ENCODE data around the gene GPRIN3.

The GPRIN3 gene

DNA sequence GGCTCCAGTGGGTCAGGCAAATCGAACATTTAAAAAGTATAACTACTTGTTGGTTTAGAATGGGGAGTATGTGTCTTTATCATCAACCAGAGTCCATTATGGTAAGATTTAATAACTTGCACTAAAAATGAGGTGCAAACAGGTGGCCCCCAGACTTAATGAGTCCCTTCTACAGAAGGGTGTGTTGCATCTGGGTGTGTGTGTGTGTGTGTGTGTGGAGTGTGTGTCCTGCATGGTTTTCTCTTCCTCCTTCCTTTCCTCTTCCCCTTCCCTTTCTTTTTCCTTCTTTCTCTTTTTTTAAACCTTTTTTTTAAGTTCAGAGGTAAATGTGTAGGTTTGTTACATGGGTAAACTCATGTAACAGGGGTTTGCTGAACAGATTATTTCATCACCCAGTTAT lies 53.7 kb downstream of the GPRIN3 start:
- no peak for DNase-seq

DNA sequence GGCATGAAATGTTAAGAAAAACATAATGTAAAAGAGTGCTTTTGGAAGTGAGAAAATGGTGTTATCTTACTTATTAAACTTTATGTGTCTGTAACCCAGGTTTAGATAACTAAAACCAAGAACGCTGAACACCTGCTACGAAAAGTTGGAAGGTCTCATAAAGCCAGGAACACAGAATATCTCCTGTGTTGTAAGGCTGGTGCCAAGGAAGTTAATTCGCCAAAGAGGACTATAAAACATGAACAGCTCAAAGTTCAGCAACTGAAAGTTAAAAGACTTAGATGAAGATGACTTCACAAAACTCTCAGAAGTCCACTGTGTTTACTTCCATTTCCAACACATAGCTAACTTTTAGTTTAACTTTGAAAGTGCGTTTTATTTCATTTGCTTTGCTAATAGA lies 54.3 kb downstream of the GPRIN3 start:
- DNase-seq: no peak

DNA sequence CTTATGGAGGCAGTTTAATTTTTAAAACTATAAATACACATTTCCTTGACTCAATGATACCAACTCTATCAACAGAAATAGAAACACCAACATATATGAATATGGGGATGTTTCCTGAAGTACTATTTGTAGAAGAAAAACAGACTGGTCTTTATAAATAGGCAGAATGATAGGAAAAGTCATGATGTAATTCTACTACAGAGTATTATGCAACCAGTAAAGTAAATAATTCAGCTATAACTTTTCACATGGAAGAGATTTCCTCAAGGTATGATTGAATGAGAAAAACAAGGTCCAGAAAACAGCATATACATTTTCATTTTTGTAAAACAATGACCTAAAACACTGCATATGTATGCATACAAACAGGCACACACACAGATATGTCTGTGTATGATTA lies 56.2 kb downstream of the GPRIN3 start:
- no peak for DNase-seq

DNA sequence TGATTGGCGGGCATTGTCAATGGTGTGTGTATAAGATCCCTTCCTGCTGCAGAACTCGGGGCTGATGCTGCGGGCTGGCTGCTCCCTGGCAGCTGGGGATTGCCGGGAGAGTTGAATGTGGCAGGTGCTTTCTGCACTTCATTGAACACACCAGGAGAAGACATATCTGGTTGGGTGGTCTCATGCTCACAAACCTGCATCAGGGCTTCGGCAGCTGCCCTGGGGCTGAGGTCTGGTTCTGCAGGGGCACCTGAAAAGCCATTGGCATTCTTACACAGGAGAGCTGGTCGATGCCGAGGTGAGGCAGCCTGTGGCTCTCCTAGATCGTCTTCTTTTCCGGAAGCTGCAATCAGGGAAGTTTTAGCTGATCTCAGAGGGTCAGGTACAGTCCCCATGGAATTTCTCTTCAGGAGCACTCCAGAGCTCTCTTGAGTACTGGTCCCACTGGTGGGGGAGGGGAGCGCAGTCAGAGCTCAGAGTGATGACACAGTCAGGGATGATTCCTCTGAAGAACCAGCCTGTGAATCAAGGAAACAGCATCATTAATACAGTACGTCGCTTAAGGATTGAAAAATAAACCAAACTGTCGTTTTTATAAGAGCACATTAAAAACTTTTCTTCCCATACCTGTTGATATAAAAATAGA lies 57.8 kb downstream of the GPRIN3 start:
- DNase-seq: no peak

DNA sequence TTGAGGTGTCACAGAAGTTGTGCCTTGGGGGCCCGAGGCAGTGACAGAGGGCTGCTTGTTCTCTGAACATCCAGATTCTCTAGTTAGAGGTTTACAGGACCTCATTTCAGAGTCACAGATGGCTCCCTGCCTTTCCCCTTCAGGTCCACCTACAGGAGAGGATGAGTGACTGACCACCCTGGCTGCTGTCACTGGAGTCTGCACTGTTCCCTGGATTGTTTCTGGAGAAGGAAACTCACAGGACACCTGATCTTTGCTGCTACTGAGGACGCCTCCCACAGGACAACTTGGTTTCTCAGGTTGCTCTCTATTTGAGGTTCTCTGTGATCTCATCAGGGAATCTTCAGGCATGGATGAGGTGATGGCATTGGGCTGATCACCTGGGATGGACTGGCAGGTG lies 58.3 kb downstream of the GPRIN3 start:
- DNase-seq: no peak

DNA sequence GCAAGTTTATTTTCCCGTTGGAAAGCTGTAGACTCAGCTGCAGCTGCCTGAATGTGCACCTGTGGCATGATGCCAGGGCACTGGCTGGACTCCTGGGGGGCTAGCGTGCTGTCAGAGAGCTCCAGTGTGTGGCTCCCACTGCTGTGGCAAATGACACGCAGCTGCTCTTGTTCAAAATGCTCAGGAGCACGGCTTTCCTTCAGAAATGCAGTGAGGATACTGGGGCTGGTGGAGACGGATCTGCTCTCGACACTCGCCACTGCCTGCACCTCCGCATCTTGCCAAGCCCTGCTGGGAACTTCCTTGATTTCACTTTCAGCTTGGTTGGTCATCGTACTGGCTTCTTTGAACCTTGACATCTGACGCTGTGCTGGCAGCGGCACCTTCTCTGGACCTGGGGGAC lies 58.7 kb downstream of the GPRIN3 start:
- no peak for DNase-seq

DNA sequence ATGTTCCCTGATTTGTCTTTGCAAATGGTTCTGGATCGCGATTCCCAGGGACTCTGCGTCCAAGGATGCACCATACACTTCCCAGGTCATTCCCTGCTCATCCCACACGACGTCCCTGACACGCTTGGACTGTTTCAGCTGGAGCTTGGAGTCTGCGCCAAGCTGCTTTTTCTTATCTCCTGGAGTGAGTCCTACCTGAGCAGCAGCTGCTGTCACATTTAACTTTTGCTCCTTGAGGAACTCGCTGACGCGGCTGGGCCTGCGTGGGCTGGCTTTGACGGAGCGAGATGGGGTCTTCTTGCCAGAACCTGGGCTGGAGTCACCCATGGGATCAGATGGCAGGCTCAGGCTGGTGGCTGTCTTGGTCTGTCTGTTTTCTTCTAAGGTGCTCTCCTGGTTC lies 59.6 kb downstream of the GPRIN3 start:
- no peak for DNase-seq

DNA sequence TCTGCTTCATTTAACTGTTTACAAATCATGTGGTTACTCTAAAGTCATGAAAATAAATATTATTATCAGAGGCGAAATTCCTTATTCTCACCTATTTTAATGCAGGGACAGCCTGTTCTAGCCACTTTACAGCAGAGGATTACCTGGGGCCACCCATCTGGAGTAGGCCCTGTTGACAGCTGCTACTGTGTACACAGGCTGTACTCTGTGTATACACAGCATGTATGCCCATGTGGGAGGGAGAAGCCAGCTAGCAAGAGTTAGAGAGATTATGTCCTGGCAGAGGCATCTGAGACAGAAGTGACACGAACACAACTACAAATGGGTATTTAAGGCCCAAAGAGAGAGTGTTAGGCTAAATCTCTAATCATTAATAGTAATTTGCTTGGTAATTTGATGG lies 62.1 kb downstream of the GPRIN3 start:
- DNase-seq: no peak

DNA sequence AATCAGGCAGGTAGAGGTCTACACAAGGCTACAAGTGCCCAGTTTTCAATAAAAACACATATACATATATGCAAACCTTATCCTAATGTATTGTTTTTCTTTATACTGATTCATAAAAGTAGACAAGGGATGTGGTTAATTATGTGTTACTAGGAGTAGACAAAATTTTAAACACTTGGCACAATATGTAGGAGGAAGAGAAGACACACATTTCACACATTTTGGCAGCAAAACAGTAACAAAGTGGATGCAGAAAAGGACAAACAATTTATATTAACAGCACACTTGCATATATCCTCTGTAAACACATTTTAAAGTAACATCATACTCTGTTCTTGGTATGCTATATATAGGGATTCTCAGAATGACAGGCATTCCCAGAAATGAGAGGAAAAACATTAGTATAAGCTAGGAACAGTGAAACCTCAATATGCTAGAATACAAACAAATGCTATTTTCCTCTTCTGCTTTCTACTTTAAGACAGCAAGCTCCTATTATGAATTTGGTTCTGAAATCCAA lies 63.8 kb downstream of the GPRIN3 start:
- DNase-seq: no peak

DNA sequence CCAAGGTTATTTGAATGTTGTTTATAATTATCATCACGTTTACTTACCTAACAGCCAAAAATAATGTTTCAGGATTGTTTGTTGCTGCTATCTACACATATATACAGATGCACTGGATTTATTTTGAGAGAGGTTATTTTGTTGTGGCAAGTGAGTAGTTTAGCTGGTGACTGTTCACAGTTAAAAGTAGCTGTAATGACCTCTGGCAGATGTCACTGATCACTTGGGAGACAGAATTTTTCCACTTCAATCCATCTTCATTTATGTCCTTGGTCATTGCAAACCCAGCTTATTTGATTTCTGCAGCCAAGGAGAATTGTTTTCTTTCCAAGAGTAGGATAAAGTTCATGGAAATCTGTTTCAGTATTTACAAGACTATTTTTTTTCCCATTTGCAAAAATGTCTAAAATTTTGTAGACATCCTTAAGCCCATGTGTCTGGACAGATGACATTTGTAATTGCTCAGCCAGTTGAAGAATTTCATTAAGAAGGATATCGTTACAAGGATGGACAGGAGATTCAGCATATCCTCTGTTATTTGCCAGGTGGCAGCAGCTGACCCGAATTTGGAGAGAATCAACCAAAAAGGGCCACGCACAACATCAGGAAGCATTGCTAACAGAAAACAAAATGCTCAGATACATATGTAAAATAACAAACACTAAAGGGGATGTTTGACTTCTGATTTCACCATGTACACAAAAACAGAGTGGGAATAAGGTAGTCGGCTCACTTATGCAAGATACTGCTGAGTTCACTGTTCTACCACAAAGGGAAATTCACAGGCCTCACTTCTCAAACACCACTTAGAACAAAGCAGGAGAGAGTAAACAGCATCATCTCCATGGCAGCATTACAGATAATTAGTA lies 64.5 kb downstream of the GPRIN3 start:
- DNase-seq: no peak

DNA sequence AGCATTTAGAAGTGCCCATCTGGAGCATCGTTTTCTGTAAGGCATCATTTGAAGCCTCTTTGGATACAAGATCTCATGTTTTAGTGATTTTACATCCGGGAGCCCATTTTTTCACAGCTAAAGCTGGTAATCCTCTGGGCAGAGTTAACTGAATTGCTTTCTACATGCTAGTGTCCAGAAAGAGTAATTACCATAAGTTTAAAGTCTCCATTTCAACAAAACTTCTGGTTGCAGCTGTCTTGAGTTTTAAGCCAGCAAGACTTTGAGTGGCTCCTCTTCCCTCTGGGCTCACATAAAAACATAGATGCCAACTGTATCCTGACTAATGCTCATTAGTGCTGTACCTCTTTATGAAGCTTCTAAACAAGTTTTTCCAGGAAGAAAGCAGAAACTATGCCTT lies 65.4 kb downstream of the GPRIN3 start:
- DNase-seq: no peak

DNA sequence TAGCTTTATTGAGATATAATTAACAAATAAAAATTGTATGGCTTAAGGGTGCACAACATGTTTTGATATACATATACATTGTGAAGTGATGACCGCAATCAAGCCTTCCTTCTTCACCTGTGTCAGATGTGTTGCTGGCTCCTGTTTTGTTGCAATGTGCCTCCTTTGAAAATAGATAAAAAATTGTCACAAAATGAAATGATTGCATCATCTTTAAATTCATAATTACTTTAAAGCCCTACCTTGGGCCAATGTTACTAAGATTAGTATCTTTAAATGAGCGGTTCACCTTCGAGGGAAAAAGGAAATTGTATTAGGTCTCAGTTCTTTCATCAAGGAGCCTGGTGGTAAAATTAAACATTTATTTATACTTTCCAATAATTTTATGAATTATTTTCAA lies 77.3 kb downstream of the GPRIN3 start:
- DNase-seq: no peak

DNA sequence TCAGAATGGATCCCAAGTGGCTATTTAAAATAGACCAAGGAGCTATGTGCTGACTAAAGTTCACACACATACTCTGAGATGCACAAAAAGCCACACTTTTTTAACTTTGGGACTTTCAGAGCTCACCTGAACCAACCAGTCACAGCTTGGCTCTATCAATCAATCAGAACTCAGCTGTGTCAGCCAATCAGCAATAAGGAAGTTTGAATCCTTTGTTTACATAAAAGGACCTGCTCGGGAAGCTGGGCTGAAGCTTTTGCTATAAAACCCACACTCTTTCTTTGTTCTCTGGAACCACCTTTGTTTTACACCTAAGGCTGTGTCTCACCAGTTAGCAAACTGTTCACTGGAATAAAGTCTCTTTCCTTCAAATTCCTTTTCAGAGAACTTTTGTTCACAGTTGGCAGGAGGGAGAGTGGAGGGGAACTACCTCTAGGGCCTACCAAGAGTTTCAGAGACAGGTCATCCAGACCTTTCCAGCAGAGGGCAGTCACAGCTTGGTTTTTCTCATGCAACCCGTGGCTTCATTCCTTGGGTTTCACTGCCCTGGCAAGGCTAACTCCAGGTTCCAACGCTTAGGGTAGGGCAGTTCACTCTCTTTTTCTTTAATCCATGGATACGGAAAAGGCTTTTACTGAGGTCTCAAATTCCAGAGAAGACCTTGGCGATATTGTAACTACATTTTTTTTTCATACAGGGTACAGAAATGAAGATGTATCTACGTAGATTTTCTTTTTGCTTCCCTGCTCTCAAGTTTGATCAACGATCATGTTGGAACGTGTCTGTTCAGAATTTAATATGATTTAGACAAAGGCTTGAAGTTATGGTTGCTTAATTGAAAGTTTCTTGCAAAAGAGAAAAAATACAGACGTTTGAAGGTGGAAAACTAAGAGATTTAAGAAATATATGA lies 80.7 kb downstream of the GPRIN3 start:
- peak; percentile 64 for DNase-seq

DNA sequence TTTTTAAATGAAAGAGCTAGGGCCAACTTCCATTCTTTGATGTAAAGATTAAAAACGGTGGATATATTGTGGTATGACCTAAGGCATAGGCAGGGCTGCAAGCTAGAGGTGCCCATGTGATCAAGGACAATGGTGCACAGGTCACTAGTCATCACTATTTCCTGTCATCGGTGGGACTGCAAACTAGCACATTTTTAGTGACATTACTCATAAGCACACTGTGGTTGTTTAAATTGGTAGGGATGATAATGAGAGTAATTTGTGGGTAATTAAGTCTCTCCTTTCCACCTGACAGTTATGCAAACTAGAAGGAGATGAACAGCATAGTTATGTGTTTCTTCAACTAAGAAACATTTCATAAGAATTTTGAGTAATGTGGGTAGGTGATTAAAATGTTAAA lies 85.4 kb downstream of the GPRIN3 start:
- DNase-seq: no peak

DNA sequence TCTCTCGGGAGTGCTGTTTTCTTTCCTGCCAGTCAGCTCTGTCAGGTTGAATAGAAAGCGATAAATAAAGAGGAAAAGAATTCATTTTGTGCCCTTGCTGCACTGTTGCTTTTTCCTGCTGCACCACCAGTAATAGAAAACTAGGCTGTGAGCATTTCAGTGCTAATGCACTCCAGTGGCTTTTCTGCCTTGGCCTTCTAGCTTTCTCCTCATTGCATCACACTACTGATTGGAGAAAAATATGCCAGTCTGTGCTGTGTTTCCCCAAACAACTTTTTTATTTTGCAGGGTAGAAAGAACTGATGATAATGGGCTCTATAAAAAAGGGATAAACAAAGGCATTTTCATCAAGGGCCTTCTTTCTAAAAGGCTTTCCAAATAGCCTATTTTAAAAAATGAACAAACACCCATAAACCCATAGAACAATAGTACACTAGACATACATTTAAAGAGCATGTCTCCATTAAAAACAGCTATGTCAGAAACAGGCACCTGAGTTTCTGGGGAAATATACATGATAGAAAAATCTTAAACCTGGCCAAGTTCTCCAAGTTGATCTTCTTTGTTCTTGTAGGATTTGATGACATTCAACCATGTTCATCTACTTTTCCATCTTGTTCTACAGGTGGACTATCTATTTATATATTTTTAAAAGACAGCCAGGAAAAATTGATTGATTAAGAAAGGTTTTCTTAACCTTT lies 86.3 kb downstream of the GPRIN3 start:
- no peak for DNase-seq

DNA sequence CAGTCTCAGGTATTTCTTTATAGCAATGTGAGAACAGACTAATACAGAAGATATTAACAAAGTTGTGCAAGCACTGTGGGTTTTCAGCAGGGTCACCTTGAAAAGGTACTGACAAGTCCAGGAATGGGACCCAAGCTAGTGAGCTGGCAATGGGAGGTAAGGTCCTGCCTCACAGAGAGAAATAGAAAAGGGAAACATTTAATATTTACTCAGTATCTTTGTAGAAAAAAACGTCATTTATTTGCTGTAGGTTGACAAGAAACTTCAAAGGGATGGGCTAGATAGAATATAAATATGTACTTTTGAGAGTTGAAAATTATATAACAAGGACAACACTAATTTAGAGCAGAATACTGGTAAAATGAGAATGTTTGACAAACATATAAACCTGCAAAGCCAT lies 89.0 kb downstream of the GPRIN3 start:
- no peak for DNase-seq

DNA sequence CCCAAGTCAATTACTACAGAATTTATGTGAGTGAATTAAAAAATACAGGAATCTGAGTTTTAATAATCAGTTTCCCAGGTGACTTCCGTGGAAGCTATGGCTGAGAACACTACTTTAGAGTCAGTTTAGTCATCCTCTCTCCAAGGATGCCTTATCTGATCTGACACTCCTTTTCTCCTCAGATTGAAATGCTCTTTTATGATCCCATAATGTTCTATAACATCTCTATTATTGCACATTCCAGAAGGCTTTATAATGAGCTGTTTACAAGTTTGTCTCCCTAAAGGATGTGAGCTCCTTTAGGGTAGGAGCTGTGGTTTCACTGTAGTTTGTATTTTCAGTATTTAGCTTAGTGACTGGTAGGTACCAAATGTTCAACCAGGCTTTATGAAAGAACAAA lies 90.0 kb downstream of the GPRIN3 start:
- DNase-seq: no peak

DNA sequence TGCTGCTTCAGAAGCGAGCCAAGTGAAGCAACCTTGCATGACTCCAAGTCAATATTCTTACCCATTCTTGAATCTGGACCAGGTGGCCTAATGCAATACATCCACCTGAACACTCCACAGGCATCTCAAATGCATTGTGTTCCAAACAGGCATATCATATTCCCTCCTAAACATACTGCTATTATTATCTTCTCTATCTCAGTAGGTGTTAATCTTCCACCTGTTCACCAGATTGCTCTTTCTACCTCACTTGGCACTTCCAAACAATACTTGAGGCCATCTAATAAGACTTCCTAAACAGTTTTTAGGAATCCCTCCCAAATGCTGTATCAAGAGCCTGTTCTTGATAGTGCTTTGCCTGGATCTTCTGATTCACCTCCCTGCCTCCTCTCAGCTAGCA lies 90.7 kb downstream of the GPRIN3 start:
- DNase-seq: no peak

DNA sequence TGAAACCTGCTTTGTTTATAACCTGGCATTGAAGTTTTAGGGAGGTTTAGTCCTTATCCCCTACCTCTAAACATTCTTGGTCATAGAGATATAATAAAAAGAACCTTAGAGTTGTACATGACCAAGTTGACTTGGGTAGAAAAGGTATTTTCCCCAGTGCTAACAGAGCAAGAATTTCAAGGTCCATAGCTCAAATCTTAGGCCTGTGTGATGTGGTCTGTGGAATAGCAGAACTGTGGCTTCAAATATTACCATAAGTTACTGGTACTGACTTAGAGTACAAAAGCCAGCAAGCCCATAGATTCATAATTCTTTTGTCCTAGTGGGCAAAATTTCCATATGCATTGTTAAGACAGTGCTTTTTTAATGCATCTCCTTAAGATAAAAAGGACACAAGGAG lies 91.2 kb downstream of the GPRIN3 start:
- no peak for DNase-seq

DNA sequence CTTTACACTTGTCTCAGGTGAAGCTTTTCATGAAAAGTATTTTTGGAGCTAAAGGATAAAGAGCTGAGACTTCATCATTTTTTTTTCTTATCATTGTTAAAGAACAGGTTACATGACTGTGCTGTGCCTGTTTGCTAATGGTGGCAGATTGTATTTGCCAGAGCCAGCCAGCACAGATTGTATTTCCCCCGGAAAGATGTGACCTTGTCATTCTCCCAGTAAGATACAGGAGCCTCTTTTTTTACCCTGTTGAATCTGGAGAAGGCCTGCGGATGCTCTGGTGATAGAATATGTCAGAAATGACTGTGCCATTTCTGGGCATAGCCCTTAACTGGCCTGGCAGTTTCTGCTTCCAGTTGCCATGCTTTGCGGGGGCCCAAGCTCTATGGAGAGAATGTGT lies 91.9 kb downstream of the GPRIN3 start:
- DNase-seq: no peak

DNA sequence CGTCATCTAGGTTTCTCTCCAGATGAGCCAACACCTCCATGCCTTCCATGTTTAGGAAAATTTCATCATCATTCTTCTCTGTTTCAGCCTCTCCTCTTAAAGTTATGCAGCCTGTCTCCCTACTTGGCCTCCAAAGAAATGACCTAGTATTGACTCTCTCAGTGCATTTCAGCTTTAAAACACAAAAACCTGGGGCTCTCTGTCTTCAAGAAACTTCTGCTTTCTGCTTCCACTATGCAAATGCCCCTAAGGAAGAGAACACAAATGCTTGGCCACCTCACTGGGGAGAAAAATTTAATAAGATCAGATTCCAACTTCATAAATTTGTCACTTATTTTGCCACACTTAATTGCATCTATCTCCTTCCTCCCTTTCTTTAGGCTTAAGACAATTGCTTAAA lies 93.3 kb downstream of the GPRIN3 start:
- DNase-seq: no peak

DNA sequence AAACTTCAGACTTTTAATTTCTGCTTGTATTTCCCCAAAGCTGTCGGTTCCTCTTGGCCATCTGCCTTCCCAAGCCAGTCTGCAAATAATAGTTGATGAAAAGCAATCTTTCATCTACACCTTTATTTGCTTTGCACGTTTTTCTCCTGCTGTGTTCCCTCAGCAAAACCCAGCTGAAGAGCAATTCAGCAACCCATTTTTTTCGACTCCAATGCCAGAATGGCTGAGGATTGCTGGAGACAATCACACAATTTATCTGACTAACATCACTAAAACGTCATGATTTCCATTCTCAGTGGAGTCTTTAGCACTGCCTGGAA lies 94.3 kb downstream of the GPRIN3 start:
- DNase-seq: no peak
